Urothelium cell line (cell line): ENCODE measurements around the gene SLC2A3.
"Not testable (repeated sequence)": the region's sequence is repeated elsewhere in the genome, so short reads cannot be mapped to it uniquely, and the experiment has no call there.

Experiments
- DNase-seq: peaks from one replicate; pipeline ENCODE4 v3.0.0; 2011; ENCODE audit warnings: low spot score, mixed read lengths
- FAIRE-seq: peaks from 2 replicates; lab custom pipeline; 2011; peaks lifted over from hg19 to GRCh38; lab: Jason Lieb, UNC

SLC2A3 gene

GRCh38 chr12:7935590-7936581 lies at the start of gene SLC2A3:
Gene SLC2A3 (minus strand): TSS chr12:7936187. CDS start chr12:7936034, 153 bp downstream.
- DNase-seq (peak; percentile 94), FAIRE-seq (no peak)

- DNase-seq = no peak
- FAIRE-seq = no peak
These were observed 48.9 kb upstream of the SLC2A3 start for GRCh38 chr12:7984900-7985299.

DNA sequence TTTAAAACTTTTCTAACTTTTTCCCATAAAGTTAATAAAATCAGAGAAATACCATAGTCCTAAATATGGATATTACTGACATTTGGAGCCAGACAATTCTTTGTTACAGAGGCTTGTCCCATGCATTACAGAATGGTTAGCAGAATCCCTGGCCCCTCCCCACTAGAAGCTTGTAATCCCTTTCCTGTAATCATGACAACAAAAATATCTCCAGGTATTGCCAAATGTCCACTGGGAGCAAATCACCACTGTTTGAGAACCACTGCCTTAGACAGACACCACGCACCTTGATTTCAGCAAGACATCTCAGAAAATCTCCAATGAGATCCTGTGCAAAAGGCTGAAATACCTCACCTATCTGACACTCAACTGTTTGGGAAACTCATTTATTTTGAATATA lies 47.5 kb upstream of the SLC2A3 start:
- DNase-seq, FAIRE-seq: not testable (repeated sequence)

GRCh38 chr12:7983019-7983418 lies 47.0 kb upstream of the SLC2A3 start:
- not testable (repeated sequence) for DNase-seq, FAIRE-seq

DNA sequence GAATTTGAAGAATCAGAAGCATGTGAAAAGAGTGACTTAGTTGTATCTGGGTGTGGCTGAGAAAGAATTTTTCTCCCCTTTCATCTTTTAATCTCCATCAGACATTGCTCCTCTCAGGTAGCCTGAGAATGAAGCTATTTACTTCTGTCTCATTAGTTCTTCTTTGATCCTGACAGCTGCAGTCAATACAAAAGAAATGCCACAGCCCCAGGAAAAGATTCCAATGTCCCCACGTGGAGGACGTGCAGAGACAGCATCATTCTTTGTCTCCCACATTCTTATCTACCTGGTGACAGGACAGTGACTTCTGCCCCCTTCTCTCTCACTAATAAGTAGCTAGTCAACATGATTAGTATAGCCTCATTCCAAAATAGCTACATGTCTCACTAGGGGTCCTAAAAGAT lies 46.3 kb upstream of the SLC2A3 start:
- peak; percentile 89 for FAIRE-seq
- DNase-seq = not testable (repeated sequence)

DNA sequence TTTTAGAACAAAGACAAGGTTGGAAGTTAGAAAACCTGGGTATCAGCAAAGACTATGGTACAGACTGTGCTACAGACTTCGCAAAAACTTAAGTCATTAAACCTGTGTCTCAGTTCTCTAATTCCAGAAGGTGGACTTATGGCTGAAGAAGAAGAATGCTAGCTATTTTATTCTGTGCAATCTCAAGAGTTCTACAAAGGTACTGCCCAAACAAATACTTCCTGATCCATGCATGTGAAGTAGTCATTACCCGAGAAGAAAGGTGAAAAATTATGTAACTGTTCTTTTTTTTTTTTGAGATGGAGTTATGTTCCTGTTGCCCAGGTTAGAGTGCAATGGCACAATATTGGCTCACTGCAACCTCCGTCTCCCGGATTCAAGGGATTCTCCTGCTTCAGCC lies 45.5 kb upstream of the SLC2A3 start:
- FAIRE-seq = no peak
- no peak for DNase-seq

DNA sequence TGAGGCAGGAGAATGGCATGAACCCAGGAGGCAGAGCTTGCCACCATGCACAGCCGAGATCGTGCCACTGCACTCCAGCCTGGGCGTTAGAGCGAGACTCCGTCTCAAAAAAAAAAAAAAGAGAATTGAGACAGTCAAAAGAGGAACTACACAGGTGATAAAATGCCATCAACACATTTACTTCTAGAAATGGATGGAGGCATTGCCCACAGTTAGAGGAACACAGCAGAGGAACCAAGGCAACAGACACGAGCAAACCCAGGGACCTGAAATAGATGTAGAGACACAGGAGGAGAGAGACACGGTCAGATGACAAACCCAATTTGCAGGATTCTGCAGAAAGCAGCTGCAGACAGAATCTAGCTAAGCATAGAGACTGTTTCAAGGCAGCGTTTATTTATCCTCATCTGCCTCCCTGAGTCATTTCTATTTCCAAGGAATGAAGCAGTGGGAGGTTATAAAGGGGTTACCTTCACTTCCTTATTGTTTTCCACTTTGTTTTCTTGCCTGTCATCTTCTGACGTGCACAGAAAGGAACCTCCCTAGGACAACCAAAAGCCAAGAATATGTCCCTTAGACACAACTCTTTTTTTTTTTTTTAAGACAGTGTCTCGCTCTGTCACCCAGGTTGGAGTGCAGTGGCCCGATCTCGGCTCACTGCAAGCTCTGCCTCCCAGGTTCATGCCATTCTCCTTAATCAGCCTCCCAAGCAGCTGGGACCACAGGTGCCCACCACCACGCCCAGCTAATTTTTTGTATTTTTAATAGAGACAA lies 41.6 kb upstream of the SLC2A3 start:
- peak; percentile 91 for FAIRE-seq

GRCh38 chr12:7973457-7973825 lies 37.5 kb upstream of the SLC2A3 start:
- FAIRE-seq = peak; percentile 37

More for the DNA sequence above, 41.6 kb upstream of the SLC2A3 start:
- DNase-seq = not testable (repeated sequence)

DNA sequence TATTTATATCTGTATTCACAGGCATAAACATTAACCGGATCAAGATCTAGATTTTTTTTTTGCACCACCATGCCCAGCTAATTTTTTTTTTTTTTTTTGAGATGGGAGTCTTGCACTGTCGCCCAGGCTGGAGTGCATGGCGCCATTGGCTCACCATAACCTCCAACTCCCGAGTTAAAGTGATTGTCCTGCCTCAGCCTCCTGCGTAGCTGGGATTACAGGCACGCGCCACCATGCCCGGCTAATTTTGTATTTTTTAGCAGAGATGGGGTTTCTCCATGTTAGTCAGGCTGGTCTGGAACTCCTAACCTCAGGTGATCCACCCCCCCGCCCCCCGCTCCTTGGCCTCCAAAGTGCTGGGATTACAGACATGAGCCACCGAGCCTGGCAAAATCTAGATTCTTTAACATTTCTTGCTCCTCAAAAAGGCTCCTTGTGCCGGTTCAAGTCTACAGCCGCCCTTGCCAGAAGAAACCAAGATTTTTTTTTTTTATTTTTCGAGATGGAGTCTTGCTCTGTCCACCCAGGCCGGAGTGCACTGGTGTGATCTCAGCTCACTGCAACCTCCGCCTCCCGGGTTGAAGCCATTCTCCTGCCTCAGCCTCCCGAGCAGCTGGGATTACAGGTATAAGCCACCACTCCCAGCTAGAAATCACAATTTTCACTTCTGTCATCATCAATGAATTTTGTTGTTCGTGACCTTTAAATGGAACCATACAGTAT lies 36.9 kb upstream of the SLC2A3 start:
- no peak for DNase-seq
- FAIRE-seq = no peak

More at GRCh38 chr12:7973457-7973825, 37.5 kb upstream of the SLC2A3 start:
- no peak for DNase-seq

DNA sequence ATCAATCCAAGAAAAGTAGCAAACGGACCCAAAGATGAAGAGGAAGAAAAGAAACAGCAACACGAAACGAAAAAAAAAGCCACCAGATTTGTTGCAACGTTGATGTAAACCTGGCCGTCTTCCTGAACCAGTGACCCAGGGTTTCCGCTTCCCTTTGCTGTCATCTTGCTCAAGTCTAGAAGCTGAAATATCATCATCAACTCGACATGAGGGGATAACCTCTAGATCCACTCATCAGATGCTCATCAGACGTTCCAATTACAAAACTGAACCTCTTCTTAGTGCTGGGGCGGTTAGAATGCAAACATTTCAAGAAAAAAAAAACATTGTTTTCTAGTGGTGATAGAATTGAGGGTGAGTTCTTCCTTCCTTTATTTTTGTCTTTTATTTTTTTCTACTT lies 36.3 kb upstream of the SLC2A3 start:
- FAIRE-seq = peak; percentile 53
- not testable (repeated sequence) for DNase-seq

- peak; percentile 13 for FAIRE-seq
- not testable (repeated sequence) for DNase-seq
These were observed 35.8 kb upstream of the SLC2A3 start for GRCh38 chr12:7971765-7972164.

DNA sequence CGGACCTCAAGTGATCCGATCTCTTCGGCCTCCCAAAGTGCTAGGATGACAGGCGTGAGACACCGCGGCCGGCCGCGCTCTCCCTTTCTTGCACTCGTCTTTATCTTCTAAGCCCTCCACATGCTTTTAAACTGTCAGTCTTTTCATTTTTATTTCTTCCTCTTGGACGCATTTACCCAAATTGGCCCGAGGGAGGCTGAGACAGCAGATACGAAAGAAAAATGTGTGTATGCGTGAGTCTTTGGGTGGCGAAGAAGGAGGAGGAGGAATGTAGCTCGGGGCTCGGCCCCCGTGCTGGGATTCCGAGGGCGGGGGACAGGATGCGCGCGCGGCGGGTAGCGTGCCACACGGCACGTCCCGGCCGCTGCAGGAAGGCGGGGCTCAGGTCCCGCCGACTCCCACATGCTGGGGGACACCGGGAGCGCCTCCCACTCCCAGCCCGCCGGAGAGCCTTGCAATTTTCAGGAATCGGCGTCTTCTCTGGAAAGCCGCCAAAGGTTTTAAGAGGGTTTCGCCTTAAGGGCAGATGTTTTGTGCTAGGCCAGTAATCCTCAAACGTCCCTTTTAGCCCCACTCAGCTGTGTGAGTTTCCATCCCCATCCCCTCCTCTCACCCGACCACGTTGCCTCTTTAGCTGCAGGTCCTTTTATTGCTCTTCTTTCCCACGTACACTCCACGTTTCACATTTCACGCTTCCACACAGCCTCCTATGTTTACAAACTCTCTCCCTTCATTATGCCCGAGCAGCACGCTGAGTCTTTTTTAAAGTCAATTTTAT lies 34.7 kb upstream of the SLC2A3 start:
- DNase-seq (peak; percentile 99), FAIRE-seq (peak; percentile 86)

GRCh38 chr12:7966563-7966962 lies 30.6 kb upstream of the SLC2A3 start:
- no peak for FAIRE-seq
- no peak for DNase-seq

GRCh38 chr12:7964669-7965068 lies 28.7 kb upstream of the SLC2A3 start:
- DNase-seq, FAIRE-seq: not testable (repeated sequence)

- DNase-seq = no peak
- FAIRE-seq = no peak
These were observed 25.6 kb upstream of the SLC2A3 start for GRCh38 chr12:7961395-7962178.

GRCh38 chr12:7959701-7960121 lies 23.7 kb upstream of the SLC2A3 start:
- peak; percentile 43 for DNase-seq

GRCh38 chr12:7959278-7959677 lies 23.3 kb upstream of the SLC2A3 start:
- DNase-seq = no peak
- peak; percentile 30 for FAIRE-seq

More at GRCh38 chr12:7959701-7960121, 23.7 kb upstream of the SLC2A3 start:
- FAIRE-seq = no peak

DNA sequence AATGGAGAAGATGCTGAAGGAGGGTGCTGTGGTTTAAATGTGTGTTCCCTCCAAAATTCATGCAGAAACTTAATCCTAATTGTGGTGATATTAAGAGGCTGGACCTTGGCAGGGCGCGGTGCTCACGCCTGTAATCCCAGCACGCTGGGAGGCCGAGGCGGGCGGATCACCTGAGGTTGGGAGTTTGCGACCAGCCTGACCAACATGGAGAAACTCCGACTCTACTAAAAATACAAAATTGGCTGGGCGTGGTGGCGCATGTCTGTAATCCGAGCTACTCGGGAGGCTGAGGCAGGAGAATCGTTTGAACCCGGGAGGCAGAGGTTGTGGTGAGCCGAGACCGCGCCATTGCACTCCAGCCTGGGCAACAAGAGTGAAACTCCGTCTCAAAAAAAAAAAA lies 18.9 kb upstream of the SLC2A3 start:
- DNase-seq, FAIRE-seq: not testable (repeated sequence)

DNA sequence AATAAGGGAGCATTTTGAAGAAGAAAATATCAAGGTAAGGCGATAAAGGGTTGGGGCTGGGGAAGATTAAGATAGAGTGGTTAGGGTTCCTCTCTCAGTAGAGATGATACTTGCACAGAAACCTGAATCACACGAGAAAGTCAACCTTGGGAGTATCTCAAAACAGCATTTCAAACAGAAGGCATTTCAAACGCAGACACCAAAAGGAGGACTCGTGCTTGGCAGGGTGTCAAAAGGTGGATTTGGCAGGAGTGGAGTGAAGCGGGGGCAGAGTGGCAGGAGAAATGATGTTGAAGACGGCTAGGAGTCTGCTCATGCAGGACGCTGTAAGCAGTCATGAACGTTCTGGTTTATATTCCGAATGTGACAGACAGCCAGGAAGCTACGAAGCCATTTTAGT lies 18.4 kb upstream of the SLC2A3 start:
- peak; percentile 63 for FAIRE-seq
- not testable (repeated sequence) for DNase-seq
